Spinal cord (tissue), 10 donors: ENCODE results near the gene PUM1. TPM values are rescaled to one million over a fixed set of nuclear protein-coding genes. Genes with fewer than 3 reads are reported as not detected.
A peak's percentile ranks its signal among the peaks of the same experiment; 100 is the strongest.

ENCODE experiments used
- DNase-seq, 6 donors: peaks; one replicate each; pipeline versions ENCODE4 v3.0.0 to v3.0.0-alpha.2; 2013 to 2015; ENCODE audit warnings: low spot score in 6 of 6, low read depth in 4 of 6
- H3K27ac ChIP-seq: one replicate; pipeline ENCODE4 v1.5.1; 2013; ENCODE audit warnings: low read depth, low read length, control low read depth
- H3K27me3 ChIP-seq: one replicate; pipeline ENCODE4 v1.6.1; 2013; ENCODE audit warnings: low read length; ENCODE audit not compliant: control insufficient read depth, insufficient read depth
- H3K36me3 ChIP-seq: one replicate; pipeline ENCODE4 v1.6.1; 2013; ENCODE audit warnings: low read length; ENCODE audit not compliant: control insufficient read depth, insufficient read depth
- H3K4me1 ChIP-seq: one replicate; pipeline ENCODE4 v1.6.1; 2013; ENCODE audit warnings: low read length; ENCODE audit not compliant: control insufficient read depth, insufficient read depth
- H3K4me3 ChIP-seq: one replicate; pipeline ENCODE4 v1.5.1; 2013; ENCODE audit warnings: low read depth, low read length, control low read depth
- H3K9me3 ChIP-seq: one replicate; pipeline ENCODE4 v1.6.1; 2013; ENCODE audit warnings: low read length; ENCODE audit not compliant: control insufficient read depth, insufficient read depth
- WGBS: methylation state at CpG from one replicate; pipeline ENCODE4 v1.1.5; 2013; ENCODE audit warnings: missing lambda C conversion rate; ENCODE audit not compliant: insufficient coverage; 5-methylcytosine and 5-hydroxymethylcytosine counted together
- polyA plus RNA-seq, 2 donors: library from polyadenylated mRNA; unstranded; fragments of 120-200 nt; gene quantifications; one replicate each; pipeline ENCODE4 v1.2.1, GENCODE V29; 2013; ENCODE audit not compliant: insufficient read length in 2 of 2
- total RNA-seq, 2 donors: library from RNA; depleted of rRNA in 1 of 2; stranded (reverse); fragments of 120-200 nt in 1 of 2; fragments of >200 nt in 1 of 2; gene quantifications; one replicate each; pipeline versions ENCODE4 v1.2.3 to v1.2.4, GENCODE V29; 2013 to 2014
- donor health status: healthy.

PUM1 gene
- total and polyA plus RNA-seq, 4 donors = 65.1 to 96.0 (median 78.1) TPM

DNA sequence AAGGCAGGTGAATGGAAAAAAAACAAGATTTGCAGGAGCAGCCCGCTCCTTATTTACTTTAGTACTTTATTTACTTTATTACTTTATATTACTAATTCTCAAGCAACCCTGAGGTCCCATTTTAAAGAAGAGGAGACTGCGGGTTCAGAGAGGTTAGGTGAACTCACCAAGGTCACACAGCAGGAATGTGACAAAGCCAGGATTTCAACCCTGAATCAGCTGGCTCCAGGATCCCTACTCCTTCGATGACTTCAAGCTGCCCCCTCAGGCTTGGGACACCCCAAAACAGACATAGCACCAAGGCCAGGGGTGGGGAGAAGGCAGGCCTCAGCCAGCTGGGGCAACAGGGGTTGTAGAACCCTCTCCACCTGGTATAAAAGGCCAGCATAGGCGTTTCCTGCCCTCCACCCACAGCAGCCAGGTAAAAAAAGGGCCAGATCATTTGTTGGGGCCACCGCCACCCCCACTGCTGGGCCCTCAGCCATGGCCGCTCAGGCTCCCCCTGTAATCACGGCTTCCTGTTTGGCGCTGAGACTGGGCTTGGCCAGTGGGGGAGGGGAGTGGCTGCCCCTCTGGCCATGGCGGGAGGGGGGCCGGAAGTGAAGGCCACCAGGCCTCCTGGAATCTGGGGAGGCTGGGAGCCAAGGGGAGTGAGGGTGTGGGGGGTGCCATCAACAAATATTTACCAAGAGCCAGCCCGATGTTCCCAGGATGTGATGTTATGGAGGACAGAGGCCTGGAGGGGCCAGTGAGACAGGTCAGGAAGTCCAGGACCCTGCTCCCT, 163.5 kb downstream of the PUM1 start:
- peaks cover 85% of the 10 kb centered on the region for H3K4me1 ChIP-seq
- peaks cover 25% of the 10 kb centered on the region for H3K36me3 ChIP-seq
- H3K27ac ChIP-seq = peak overlapping the region; percentile 70
- no peak for DNase-seq
- H3K9me3 ChIP-seq = no peaks in the 10 kb centered on the region
- H3K4me3 ChIP-seq = no peak overlapping the region
- 47% methylated on average over 6 of the region's 11 CpGs for WGBS
- H3K27me3 ChIP-seq = no peaks in the 10 kb centered on the region

DNA sequence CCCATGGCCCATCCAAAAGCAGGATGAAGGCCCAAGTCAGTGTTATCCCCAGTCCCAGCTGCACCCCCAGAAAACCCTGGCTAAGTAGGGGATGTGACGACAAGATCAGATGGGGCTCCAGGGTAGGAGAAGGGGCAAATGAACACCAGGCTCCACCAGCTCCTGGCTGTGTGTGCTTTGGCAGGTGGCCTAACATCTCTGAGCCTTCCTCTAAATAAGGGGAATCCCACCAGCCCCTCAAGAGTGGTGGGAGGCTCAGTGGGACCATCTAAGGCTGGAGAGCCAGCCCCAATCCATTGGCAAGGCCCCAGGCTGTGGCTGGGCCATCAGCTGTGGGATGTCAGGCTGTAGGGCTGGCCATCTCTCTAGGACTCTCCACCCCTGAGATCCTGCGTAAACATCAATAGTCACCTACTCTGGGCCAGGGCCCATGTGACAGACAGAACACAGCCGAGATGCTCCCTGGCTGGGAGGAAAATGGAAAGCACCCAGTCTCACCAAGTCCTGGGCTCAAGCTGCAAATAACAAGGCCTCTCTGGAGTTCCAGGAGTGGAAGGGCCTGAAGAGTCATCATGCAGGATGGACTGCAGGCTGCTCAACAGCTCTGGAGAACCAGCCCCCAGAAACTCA, 164.5 kb downstream of the PUM1 start:
- WGBS = 83% methylated on average over 1 of the region's 3 CpGs
- Histone ChIP-seq H3K27ac (no peak overlapping the region), H3K27me3 (no peaks in the 10 kb centered on the region), H3K9me3 (no peaks in the 10 kb centered on the region), H3K36me3 (peaks cover 25% of the 10 kb centered on the region), H3K4me1 (peaks cover 76% of the 10 kb centered on the region), H3K4me3 (no peak overlapping the region)
- DNase-seq = no peak

DNA sequence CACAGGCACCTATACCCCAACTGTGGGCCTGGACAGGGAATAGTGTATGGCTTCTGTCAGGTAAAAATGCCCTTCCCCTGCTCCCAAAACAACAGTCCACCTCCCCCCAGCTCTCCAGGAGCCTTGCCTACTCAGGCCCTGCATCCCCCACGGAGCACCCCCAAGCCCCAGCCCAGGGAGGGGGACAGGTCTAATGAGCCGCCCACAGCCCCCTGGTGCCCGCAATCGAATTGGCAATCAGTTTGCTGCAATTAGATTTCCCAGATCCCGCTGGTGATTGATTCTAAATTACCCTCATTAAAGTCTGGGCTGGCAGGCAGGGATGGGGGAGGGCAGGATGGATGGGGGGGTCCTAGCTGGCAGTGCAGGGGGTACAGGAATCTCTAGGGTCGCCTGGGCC, 165.0 kb downstream of the PUM1 start:
- 29% methylated on average over 5 of the region's 6 CpGs for WGBS
- H3K27ac ChIP-seq = no peak overlapping the region
- no peaks in the 10 kb centered on the region for H3K9me3 ChIP-seq
- DNase-seq = peak in 1 of 6 donors; percentile 86
- H3K4me3 ChIP-seq = no peak overlapping the region
- no peaks in the 10 kb centered on the region for H3K27me3 ChIP-seq
- peaks cover 78% of the 10 kb centered on the region for H3K4me1 ChIP-seq
- peaks cover 29% of the 10 kb centered on the region for H3K36me3 ChIP-seq

DNA sequence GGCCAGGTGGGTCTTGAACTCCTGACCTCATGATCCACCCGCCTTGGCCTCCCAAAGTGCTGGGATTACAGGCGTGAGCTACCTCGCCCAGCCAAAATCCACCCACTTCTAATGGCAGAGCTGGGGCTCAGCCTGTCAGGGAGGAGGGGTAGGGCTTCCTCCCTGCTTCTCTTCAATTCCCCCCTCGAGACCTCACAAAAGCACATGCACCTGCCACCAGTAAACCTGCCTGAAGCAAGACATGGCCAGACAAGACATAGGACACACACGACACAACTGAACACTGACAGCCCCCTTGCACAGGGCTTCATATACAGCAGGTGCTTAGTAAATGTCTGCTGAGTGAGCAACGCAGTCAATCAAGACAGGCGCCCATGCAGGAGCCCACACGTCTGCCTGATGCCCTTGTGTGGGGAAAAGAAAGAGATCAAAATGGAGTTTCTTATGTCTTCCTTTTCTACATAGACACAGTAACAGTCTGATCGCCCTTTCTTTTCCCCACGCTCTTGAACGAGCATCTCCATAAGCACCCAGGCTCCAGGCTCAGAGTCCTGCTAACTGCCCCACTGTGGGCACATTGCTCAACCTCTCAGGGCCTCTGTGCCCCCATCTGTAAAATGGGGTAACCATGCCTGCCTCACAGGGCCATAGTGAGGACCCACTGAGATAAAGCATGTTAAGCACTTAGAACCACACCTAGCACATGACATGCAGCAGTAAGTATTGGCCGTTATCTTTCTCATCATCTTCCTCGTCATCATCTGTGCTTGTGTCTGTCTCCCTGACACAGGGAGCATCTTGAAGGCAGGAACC, 165.7 kb downstream of the PUM1 start:
- no peak for DNase-seq
- H3K27me3 ChIP-seq = no peaks in the 10 kb centered on the region
- 52% methylated on average over 7 of the region's 13 CpGs for WGBS
- H3K9me3 ChIP-seq = no peaks in the 10 kb centered on the region
- peaks cover 35% of the 10 kb centered on the region for H3K36me3 ChIP-seq
- H3K4me3 ChIP-seq = no peak overlapping the region
- H3K27ac ChIP-seq = no peak overlapping the region
- peaks cover 82% of the 10 kb centered on the region for H3K4me1 ChIP-seq

DNA sequence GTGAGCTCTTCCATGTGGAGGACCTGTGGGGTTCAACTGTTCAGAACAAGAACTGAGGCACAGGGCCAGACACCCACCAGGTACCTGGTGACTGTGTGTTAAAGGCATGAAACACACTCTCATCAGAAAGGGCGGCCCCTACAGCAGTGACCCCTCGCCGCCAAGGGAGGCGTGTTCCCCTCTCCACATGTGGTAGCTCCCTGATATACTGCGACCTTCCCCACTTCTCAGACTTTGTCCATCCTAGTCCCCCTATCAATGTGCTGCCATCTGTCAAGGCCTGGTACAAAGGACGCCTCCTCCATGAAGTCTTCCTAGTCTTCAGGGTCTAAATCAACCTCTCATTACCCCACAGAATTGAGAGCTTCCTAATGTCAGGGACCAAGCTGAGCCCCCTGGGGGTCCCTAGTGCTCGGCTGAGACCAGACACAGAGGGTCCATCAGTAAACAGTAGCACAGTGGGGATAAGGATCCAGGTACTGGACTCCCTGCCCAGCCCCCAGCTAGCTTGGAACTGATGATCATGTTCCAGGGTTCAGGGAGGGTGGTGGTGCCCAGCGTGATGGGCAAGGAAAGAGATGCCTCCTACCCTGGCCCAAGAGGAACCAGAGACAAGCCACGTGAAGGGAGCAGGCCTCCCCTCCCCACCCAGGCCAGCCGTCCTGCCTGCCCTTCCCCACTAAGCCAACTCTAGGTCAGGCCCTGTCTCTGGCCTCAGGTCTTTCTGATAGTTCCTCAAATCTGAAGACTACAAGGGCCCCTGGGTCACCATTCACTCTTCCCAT, 167.3 kb downstream of the PUM1 start:
- H3K9me3 ChIP-seq = no peaks in the 10 kb centered on the region
- peaks cover 42% of the 10 kb centered on the region for H3K36me3 ChIP-seq
- H3K4me3 ChIP-seq = no peak overlapping the region
- 81% methylated on average over 10 of the region's 10 CpGs for WGBS
- H3K27ac ChIP-seq = no peak overlapping the region
- no peaks in the 10 kb centered on the region for H3K27me3 ChIP-seq
- DNase-seq = no peak
- peaks cover 77% of the 10 kb centered on the region for H3K4me1 ChIP-seq

DNA sequence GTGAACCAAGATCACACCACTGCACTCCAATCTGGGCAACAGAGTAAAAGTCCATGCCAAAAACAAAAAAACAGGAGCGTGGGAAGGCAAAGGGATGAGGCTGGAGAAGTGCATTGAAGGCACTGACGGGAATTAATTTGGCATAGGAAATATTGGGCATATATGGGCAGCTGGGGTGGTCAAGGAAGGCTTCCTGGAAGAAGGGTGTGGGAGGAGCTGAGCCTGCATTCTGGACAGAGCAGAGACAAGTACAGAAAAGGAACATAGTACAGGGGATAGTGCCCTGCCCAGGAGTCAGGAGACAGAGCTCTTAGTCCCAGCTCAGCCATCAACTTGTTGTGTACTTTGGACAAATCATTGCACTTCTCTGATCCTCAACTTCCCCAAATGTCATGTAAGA, 168.6 kb downstream of the PUM1 start:
- no peak overlapping the region for H3K27ac ChIP-seq
- H3K4me3 ChIP-seq = no peak overlapping the region
- no peaks in the 10 kb centered on the region for H3K27me3 ChIP-seq
- H3K36me3 ChIP-seq = peaks cover 38% of the 10 kb centered on the region
- no peak for DNase-seq
- peaks cover 77% of the 10 kb centered on the region for H3K4me1 ChIP-seq
- no peaks in the 10 kb centered on the region for H3K9me3 ChIP-seq
- 76% methylated on average over 2 of the region's 2 CpGs for WGBS

DNA sequence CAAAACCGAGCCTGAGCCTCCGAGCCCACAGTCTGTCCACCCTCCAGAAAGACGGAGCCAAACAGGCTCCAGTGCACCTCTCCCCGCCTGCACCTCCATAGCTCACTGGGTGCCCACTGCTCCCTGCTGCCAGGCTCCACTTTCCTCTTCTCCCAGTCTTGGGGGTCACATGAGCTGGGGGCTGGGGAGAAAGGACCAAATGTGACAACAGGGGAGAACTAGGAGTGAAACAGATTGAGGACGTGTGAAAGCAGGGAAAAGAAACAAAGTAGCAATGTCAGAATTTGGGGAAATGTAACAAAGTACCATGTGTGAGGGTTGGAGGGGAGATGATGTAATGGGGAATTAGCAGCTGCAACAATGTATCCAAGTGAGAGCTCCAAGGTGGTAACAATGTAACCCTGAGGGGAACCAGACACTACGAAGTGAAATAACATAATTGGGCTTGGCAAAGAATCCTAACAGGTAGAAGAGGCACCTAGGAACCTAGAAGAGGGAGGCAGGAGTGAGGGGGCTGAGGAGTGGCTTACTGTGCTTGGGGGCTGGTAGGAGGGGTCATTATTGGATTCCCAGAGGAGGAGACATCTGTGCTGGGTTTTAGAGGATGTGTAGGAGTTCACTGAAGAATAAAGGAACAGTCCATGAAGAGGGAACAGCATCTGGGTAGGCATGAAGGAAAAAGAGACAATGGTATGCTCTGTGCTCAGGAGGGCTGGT, 169.4 kb downstream of the PUM1 start:
- no peak overlapping the region for H3K27ac ChIP-seq
- 24% methylated on average over 2 of the region's 6 CpGs for WGBS
- DNase-seq = no peak
- peaks cover 42% of the 10 kb centered on the region for H3K36me3 ChIP-seq
- no peaks in the 10 kb centered on the region for H3K9me3 ChIP-seq
- H3K27me3 ChIP-seq = no peaks in the 10 kb centered on the region
- peaks cover 77% of the 10 kb centered on the region for H3K4me1 ChIP-seq
- H3K4me3 ChIP-seq = no peak overlapping the region

DNA sequence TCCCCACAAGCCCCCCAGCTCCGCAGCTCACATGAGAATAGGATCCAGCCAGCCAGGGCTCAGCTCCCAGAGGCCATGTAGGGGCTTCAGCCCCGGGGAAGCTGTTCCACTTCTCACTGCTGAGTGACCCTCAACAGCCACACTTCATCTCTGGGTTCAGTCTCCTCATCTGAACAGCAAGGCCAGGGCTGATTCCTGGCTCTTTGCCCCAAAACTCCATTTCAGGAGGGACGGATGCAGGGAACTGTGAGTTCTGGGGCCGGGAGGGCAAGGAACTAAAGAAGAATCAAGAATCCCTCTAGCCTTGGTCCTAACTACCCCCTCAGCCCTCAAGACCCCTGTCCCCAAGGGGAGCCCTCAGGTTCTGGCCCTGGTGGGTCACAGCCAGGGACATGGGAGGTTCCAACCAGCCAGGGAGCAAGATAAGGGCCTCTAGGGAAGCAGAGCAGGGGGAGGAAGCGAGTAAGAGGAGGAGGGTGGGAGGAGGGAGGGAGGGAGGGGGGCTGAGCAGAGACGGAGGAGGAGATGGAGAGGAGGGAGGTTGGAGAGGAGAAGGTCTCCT, 170.1 kb downstream of the PUM1 start:
- Histone ChIP-seq H3K4me1 (peaks cover 77% of the 10 kb centered on the region), H3K9me3 (no peaks in the 10 kb centered on the region), H3K4me3 (no peak overlapping the region), H3K27me3 (no peaks in the 10 kb centered on the region), H3K27ac (no peak overlapping the region), H3K36me3 (peaks cover 40% of the 10 kb centered on the region)
- 78% methylated on average over 2 of the region's 6 CpGs for WGBS
- no peak for DNase-seq
